H9 (cell line): ENCODE measurements around the gene MOB3A. TPM values are rescaled to one million over a fixed set of nuclear protein-coding genes. Genes with fewer than 3 reads are reported as not detected.

Experiments
- DNase-seq: peaks from one replicate; pipeline ENCODE4 v3.0.0-alpha.2; 2017
- H2AFZ ChIP-seq: one replicate; pipeline ENCODE4 v1.6.1; 2013; ENCODE audit warnings: mild to moderate bottlenecking, low read length, control low read depth, moderate library complexity
- H2AK5ac ChIP-seq: 2 replicates; pipeline ENCODE4 v1.6.1; 2013; ENCODE audit warnings: low read length, control low read depth, mixed read lengths; ENCODE audit not compliant: insufficient read length
- H2BK120ac ChIP-seq: one replicate; pipeline ENCODE4 v1.6.1; 2013; ENCODE audit warnings: low read depth, mild to moderate bottlenecking, low read length, control low read depth, inconsistent platforms; ENCODE audit not compliant: poor library complexity, severe bottlenecking
- H2BK12ac ChIP-seq: 2 replicates; pipeline ENCODE4 v1.6.1; 2013; ENCODE audit warnings: low read length, control low read depth, mixed read lengths, low read depth; ENCODE audit not compliant: insufficient read length
- H2BK15ac ChIP-seq: 2 replicates; pipeline ENCODE4 v1.6.1; 2013; ENCODE audit warnings: low read depth, low read length, control low read depth
- H2BK20ac ChIP-seq: one replicate; pipeline ENCODE4 v1.6.1; 2013; ENCODE audit warnings: low read depth, mild to moderate bottlenecking, low read length, control low read depth, inconsistent platforms; ENCODE audit not compliant: poor library complexity, severe bottlenecking
- H2BK5ac ChIP-seq: 2 replicates; pipeline ENCODE4 v1.6.1; 2013; ENCODE audit warnings: low read length, control low read depth, mixed read lengths; ENCODE audit not compliant: insufficient read length
- H3K14ac ChIP-seq: 2 replicates; pipeline ENCODE4 v1.6.1; 2013; ENCODE audit warnings: low read length, control low read depth; ENCODE audit not compliant: insufficient read depth
- H3K18ac ChIP-seq: 2 replicates; pipeline ENCODE4 v1.6.1; 2013; ENCODE audit warnings: low read depth, mild to moderate bottlenecking, mixed read lengths, low read length, control low read depth; ENCODE audit not compliant: insufficient read length
- H3K23ac ChIP-seq: 2 replicates; pipeline ENCODE4 v1.6.1; 2013; ENCODE audit warnings: low read length, control low read depth, mixed read lengths, low read depth; ENCODE audit not compliant: insufficient read length
- H3K23me2 ChIP-seq: 2 replicates; pipeline ENCODE4 v1.6.1; 2013; ENCODE audit warnings: low read depth, mild to moderate bottlenecking, mixed read lengths, low read length, control low read depth; ENCODE audit not compliant: insufficient read length, poor library complexity, severe bottlenecking
- H3K27ac ChIP-seq: 2 replicates; pipeline ENCODE4 v1.5.1; 2013; ENCODE audit warnings: low read length, control low read depth, mixed read lengths, low read depth; ENCODE audit not compliant: insufficient read length
- H3K27me3 ChIP-seq: 2 replicates; pipeline ENCODE4 v1.6.1; 2013; ENCODE audit warnings: low read length, control low read depth, inconsistent platforms; ENCODE audit not compliant: insufficient read depth
- H3K4ac ChIP-seq: 2 replicates; pipeline ENCODE4 v1.6.1; 2013; ENCODE audit warnings: low read depth, mild to moderate bottlenecking, control low read depth, inconsistent platforms, low read length, moderate library complexity
- H3K4me1 ChIP-seq: 2 replicates; pipeline ENCODE4 v1.6.1; 2013; ENCODE audit warnings: low read length, control low read depth, inconsistent platforms; ENCODE audit not compliant: insufficient read depth
- H3K4me2 ChIP-seq: 2 replicates; pipeline ENCODE4 v1.6.1; 2013; ENCODE audit warnings: low read length, control low read depth, mixed read lengths; ENCODE audit not compliant: insufficient read length, insufficient read depth
- H3K56ac ChIP-seq: 2 replicates; pipeline ENCODE4 v1.6.1; 2013; ENCODE audit warnings: low read depth, mild to moderate bottlenecking, mixed read lengths, low read length, control low read depth; ENCODE audit not compliant: insufficient read length
- H3K79me1 ChIP-seq: 2 replicates; pipeline ENCODE4 v1.6.1; 2013; ENCODE audit warnings: low read depth, mild to moderate bottlenecking, moderate library complexity, low read length, control low read depth, inconsistent platforms; ENCODE audit not compliant: insufficient read depth, poor library complexity, severe bottlenecking
- H3K79me2 ChIP-seq: 2 replicates; pipeline ENCODE4 v1.6.1; 2013; ENCODE audit warnings: low read length, control low read depth, inconsistent platforms; ENCODE audit not compliant: insufficient read depth
- H3K9ac ChIP-seq: 2 replicates; pipeline ENCODE4 v1.6.1; 2013; ENCODE audit warnings: low read length, control low read depth, mixed read lengths; ENCODE audit not compliant: insufficient read length; ENCODE audit errors: extremely low read depth
- H3K9me3 ChIP-seq: one replicate; pipeline ENCODE4 v1.6.1; 2013; ENCODE audit warnings: low read depth, low read length, inconsistent platforms; ENCODE audit not compliant: control insufficient read depth
- H3T11ph ChIP-seq: one replicate; pipeline ENCODE4 v1.6.1; 2013; ENCODE audit warnings: mild to moderate bottlenecking, low read length, control low read depth, inconsistent platforms
- H4K20me1 ChIP-seq: one replicate; pipeline ENCODE4 v1.6.1; 2013; ENCODE audit not compliant: control insufficient read depth, insufficient read length, insufficient read depth
- H4K5ac ChIP-seq: 2 replicates; pipeline ENCODE4 v1.6.1; 2013; ENCODE audit warnings: low read depth, mild to moderate bottlenecking, mixed read lengths, low read length, control low read depth; ENCODE audit not compliant: insufficient read length
- H4K8ac ChIP-seq: replicated peaks from 2 replicates; pipeline ENCODE4 v1.6.1; 2013; ENCODE audit warnings: low read length, control low read depth, mixed read lengths, low read depth; ENCODE audit not compliant: insufficient read length
- H4K91ac ChIP-seq: 2 replicates; pipeline ENCODE4 v1.6.1; 2013; ENCODE audit warnings: low read depth, mild to moderate bottlenecking, moderate library complexity, mixed read lengths, low read length, control low read depth; ENCODE audit not compliant: insufficient read length
- H3K27ac Mint-ChIP-seq, 3 experiments: 2 replicates in 2 of 3; 3 replicates in 1 of 3; pipeline ENCODE4 v1.8.0; 2020 to 2021; ENCODE audit warnings: mixed read lengths in 3 of 3, mild to moderate bottlenecking in 1 of 3, moderate library complexity in 1 of 3
- H3K27me3 Mint-ChIP-seq: 2 replicates; pipeline ENCODE4 v1.8.0; 2021; ENCODE audit warnings: low read depth, mild to moderate bottlenecking, moderate library complexity, mixed read lengths
- H3K36me3 Mint-ChIP-seq, 3 experiments: 2 replicates in 2 of 3; 3 replicates in 1 of 3; pipeline ENCODE4 v1.8.0; 2020 to 2021; ENCODE audit warnings: low read depth in 3 of 3, mixed read lengths in 3 of 3; ENCODE audit not compliant: insufficient read depth in 1 of 3
- H3K4me1 Mint-ChIP-seq, 2 experiments: 2 replicates each; pipeline ENCODE4 v1.8.0; 2020; ENCODE audit warnings: mixed read lengths in 2 of 2
- H3K4me3 Mint-ChIP-seq, 2 experiments: 2 replicates in 1 of 2; 3 replicates in 1 of 2; pipeline ENCODE4 v1.8.0; 2020 to 2021; ENCODE audit warnings: mild to moderate bottlenecking in 2 of 2, mixed read lengths in 2 of 2, moderate library complexity in 1 of 2
- H3K9me3 Mint-ChIP-seq, 2 experiments: 2 replicates in 1 of 2; 3 replicates in 1 of 2; pipeline ENCODE4 v1.8.0; 2020; ENCODE audit warnings: mild to moderate bottlenecking in 2 of 2, mixed read lengths in 2 of 2, moderate library complexity in 1 of 2
- WGBS: extraction: QIAGEN DNeasy Blood & Tissue Kit; methylation state at CpG from one replicate; pipeline ENCODE4 v1.1.7; 2013; ENCODE audit warnings: missing lambda C conversion rate, low lambda C conversion rate, mixed read lengths; ENCODE audit not compliant: insufficient read length; ENCODE audit errors: extremely low coverage; 5-methylcytosine and 5-hydroxymethylcytosine counted together
- total RNA-seq: library from RNA; stranded (reverse); gene quantifications from 2 replicates; pipeline ENCODE4 v1.2.1, GENCODE V29; 2021
- TF ChIP-seq, protein P1 (sequence below): fragments of 200-600 bp; sonication (generic); conservative IDR thresholded peaks from 3 replicates; pipeline ENCODE4 v1.8.0; 2021; ENCODE audit warnings: antibody characterized with exemption, mild to moderate bottlenecking

The MOB3A gene
- total RNA-seq, 1 experiment from 2014 or later = 11.5 TPM

DNA sequence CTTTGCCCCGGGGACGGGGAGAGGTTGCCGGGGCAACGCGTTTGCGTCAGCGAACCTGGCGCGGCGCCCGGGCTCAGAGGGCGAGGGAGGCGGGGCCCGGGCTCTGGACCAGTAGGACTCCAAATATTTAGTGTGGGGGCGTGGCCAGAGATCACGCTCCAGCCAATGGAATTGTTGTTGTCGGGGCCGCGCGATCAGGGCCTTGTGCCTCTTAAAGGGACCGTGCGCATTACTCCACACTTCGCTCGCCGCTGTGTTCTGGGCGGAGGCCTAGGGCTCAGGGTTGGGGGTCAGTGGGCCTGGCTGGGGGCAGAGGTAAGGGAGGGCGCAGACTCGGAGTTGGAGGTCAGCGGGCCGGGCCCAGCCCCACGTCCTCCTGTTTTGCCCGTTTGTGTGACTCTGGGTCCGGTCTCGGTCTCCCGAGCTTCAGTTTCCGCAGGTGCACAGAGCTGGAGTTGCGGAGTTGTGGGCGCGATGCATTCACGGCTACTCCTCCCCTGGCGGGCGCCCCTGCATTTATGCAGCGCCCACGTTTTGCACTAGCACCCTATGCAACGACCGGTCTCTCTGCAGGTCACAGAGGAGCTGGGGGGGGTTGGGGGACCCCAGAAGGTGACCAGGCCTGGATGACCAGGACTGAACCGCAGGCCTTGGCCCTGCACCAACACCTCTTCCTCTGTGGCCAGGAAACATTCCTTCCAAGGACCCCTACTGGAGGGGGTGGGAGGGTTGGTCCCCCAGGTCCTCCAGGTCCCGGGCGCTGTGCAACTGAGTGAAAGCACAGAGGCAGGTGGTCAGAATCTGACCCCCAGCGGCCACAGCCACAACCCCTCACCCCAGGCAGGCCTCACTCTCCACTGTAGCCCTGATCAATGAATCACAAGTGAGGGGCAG is 34.4 kb downstream of the MOB3A start:
- Histone ChIP-seq H3K9me3 (no peaks in the 10 kb centered on the region), H3K18ac (peak overlapping the region; percentile 95), H4K8ac (no peak overlapping the region), H4K20me1 (no peaks in the 10 kb centered on the region), H3T11ph (no peak overlapping the region), H3K79me1 (no peaks in the 10 kb centered on the region), H3K4me2 (peak overlapping the region; percentile 69), H2BK5ac (no peak overlapping the region), H3K14ac (peak overlapping the region; percentile 93), H3K56ac (no peak overlapping the region), H3K27ac (no peak overlapping the region), H3K79me2 (no peaks in the 10 kb centered on the region), H2BK120ac (no peak overlapping the region), H3K4ac (no peak overlapping the region), H4K5ac (no peak overlapping the region), H3K23ac (no peak overlapping the region), H3K27me3 (no peaks in the 10 kb centered on the region), H2BK20ac (no peak overlapping the region), H3K23me2 (peaks cover 10% of the 10 kb centered on the region), H3K9ac (peak overlapping the region; percentile 58), H2AFZ (no peak overlapping the region), H2BK15ac (no peak overlapping the region), H2BK12ac (no peak overlapping the region), H3K4me1 (no peaks in the 10 kb centered on the region), H4K91ac (no peak overlapping the region), H2AK5ac (no peak overlapping the region)
- H3K9me3 Mint-ChIP-seq = no peaks in the 10 kb centered on the region; a peak in 1 of 5 replicates
- peak overlapping the region; percentile 85 to 99 (median 98) for H3K27ac Mint-ChIP-seq
- WGBS = no CpG with 5 or more reads among the region's 50 CpGs
- H3K36me3 Mint-ChIP-seq = no peaks in the 10 kb centered on the region
- peak overlapping the region; percentile 76 to 87 for H3K4me3 Mint-ChIP-seq
- peaks cover 22 to 32% of the 10 kb centered on the region in 2 experiments for H3K4me1 Mint-ChIP-seq
- DNase-seq = peak; percentile 98
- H3K27me3 Mint-ChIP-seq = no peaks in the 10 kb centered on the region
- TF ChIP-seq, protein P1, sequence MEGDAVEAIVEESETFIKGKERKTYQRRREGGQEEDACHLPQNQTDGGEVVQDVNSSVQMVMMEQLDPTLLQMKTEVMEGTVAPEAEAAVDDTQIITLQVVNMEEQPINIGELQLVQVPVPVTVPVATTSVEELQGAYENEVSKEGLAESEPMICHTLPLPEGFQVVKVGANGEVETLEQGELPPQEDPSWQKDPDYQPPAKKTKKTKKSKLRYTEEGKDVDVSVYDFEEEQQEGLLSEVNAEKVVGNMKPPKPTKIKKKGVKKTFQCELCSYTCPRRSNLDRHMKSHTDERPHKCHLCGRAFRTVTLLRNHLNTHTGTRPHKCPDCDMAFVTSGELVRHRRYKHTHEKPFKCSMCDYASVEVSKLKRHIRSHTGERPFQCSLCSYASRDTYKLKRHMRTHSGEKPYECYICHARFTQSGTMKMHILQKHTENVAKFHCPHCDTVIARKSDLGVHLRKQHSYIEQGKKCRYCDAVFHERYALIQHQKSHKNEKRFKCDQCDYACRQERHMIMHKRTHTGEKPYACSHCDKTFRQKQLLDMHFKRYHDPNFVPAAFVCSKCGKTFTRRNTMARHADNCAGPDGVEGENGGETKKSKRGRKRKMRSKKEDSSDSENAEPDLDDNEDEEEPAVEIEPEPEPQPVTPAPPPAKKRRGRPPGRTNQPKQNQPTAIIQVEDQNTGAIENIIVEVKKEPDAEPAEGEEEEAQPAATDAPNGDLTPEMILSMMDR = peak; percentile 23; the same call in 2 of the 3 replicates
